Panc1 (cell line): ENCODE results near the gene MSI2. TPM values are rescaled to one million over a fixed set of nuclear protein-coding genes. Genes with fewer than 3 reads are reported as not detected.

Experiments
- ATAC-seq: fragments of 200-7000 bp; cut with Tn5 transposase; 2 replicates; pipeline ENCODE4 v1.9.1; 2020; ENCODE audit warnings: mild to moderate bottlenecking, moderate library complexity
- BruUV-seq: library from RNA; stranded (reverse); fragments of 400-500 nt; replicated peaks from 2 replicates; lab custom pipeline; 2021; lab: Mats Ljungman, UMichigan
- CTCF ChIA-PET: fragments of 300-600 bp; sonication (Branson Sonifier 250); formaldehyde crosslinking; loops from one replicate; lab custom pipeline; 2022; ENCODE audit warnings: antibody characterized with exemption; lab: Charles Lee
- POLR2A ChIA-PET: fragments of 300-600 bp; sonication (Branson Sonifier 250); formaldehyde crosslinking; loops from one replicate; lab custom pipeline; 2022; ENCODE audit warnings: antibody characterized with exemption; lab: Charles Lee
- DNase-seq: peaks from one replicate; pipeline ENCODE4 v3.0.0-alpha.2; 2010; ENCODE audit warnings: low read depth, low spot score
- H3K27ac ChIP-seq: 2 replicates; pipeline ENCODE4 v1.5.1; 2011; ENCODE audit warnings: mild to moderate bottlenecking, low read length, inconsistent platforms
- H3K27me3 ChIP-seq: fragments of 200-500 bp; sonication (Bioruptor generic); 2 replicates; pipeline ENCODE4 v1.6.0; 2014; ENCODE audit warnings: low read length, inconsistent platforms; ENCODE audit not compliant: control insufficient read depth, insufficient read depth
- H3K36me3 ChIP-seq: fragments of 200-500 bp; sonication (Bioruptor generic); 2 replicates; pipeline ENCODE4 v1.5.1; 2014; ENCODE audit warnings: inconsistent platforms, mild to moderate bottlenecking, low read length, moderate library complexity; ENCODE audit not compliant: control insufficient read depth, insufficient read depth
- H3K4me1 ChIP-seq: 2 replicates; pipeline ENCODE4 v1.5.1; 2011; ENCODE audit warnings: inconsistent platforms, mild to moderate bottlenecking, low read length, moderate library complexity; ENCODE audit not compliant: control insufficient read depth, insufficient read depth
- H3K4me3 ChIP-seq, 2 experiments: 2 replicates each; pipeline ENCODE4 v1.5.1; 2011 to 2012; ENCODE audit warnings: low read depth in 2 of 2, low read length in 2 of 2, mild to moderate bottlenecking in 2 of 2, inconsistent platforms in 1 of 2, moderate library complexity in 1 of 2
- H3K9me3 ChIP-seq: fragments of 200-500 bp; sonication (Bioruptor generic); 2 replicates; pipeline ENCODE4 v1.5.1; 2014; ENCODE audit warnings: low read depth, mild to moderate bottlenecking, inconsistent platforms, low read length, moderate library complexity; ENCODE audit not compliant: control insufficient read depth, insufficient read depth
- POLR2AphosphoS5 ChIP-seq: IDR thresholded peaks from 2 replicates; pipeline ENCODE4 v1.6.1; 2012; ENCODE audit warnings: mild to moderate bottlenecking, low read depth, low read length, moderate library complexity
- SIN3A ChIP-seq: IDR thresholded peaks from 2 replicates; pipeline ENCODE4 v1.6.1; 2012; ENCODE audit warnings: low read depth, mild to moderate bottlenecking, low read length, moderate library complexity, borderline replicate concordance; ENCODE audit not compliant: insufficient read depth
- TCF7L2 ChIP-seq: IDR thresholded peaks from 2 replicates; pipeline ENCODE4 v1.6.1; 2011; ENCODE audit warnings: mild to moderate bottlenecking, low read depth, low read length, inconsistent platforms
- in situ Hi-C: cut with HindIII; loops from 2 replicates; pipeline ENCODE4 v1.10.0; 2016; ENCODE audit warnings: low sequenced_read_pairs, low pct_unique_long_range_greater_than_20kb
- intact Hi-C: fragments of 100-400 bp; cut with micrococcal nuclease; formaldehyde crosslinking; loops from one replicate; pipeline ENCODE4 v1.10.0; 2022; ENCODE audit not compliant: unreplicated experiment
- total RNA-seq: library from RNA; stranded (reverse); gene quantifications from one replicate; pipeline ENCODE4 v1.2.1, GENCODE V29; 2021; ENCODE audit not compliant: unreplicated experiment
- TF ChIP-seq, protein P1 (sequence below): fragments of 450-650 bp; IDR thresholded peaks from 2 replicates; pipeline ENCODE4 v1.5.1; 2017; ENCODE audit warnings: mild to moderate bottlenecking
- TF ChIP-seq, protein P2 (sequence below), 2 experiments: IDR thresholded peaks; 2 replicates each; pipeline ENCODE4 v1.6.1; 2011 to 2012; ENCODE audit warnings: low read depth in 2 of 2, control low read depth in 1 of 2, low read length in 1 of 2, mild to moderate bottlenecking in 1 of 2, moderate library complexity in 1 of 2; ENCODE audit not compliant: insufficient read depth in 1 of 2

The MSI2 gene
- total RNA-seq, 1 experiment from 2014 or later = 38.5 TPM

DNA sequence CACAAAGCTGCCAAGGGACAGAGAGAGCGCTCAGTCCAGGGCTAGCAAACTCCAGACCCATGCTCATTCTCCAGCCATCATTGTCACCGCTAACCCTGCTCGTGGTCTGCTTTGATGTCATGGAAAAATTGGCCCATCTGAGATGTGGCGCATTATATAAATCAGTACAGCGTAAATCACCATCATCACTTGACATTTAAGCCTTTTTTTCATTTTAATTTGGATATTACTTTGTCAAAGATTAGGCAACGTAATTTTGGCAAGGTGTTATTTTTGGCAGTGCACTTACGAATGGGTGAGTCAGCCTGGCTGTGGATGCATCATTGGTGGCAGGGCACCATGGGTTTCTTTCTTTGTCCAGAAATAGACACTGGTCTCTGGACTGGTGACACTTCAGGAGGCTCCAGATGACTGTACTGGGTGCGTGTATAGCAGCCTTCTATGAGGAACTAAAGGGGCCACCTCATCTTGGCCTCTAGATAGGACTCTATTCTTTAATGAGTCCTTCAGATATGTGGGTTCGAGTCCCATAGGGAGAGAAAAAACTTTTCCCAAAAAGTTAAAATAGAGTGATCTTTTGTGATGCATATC is 166.3 kb downstream of the MSI2 start:
- no peaks in the 10 kb centered on the region for H3K27me3 ChIP-seq
- no peaks in the 10 kb centered on the region for H3K9me3 ChIP-seq
- H3K4me1 ChIP-seq = no peaks in the 10 kb centered on the region
- no peak overlapping the region for H3K27ac ChIP-seq
- H3K4me3 ChIP-seq = no peak overlapping the region
- no peak for ATAC-seq
- in situ Hi-C loops = no loop called here
- POLR2A ChIA-PET = no interaction called here
- CTCF ChIA-PET = no interaction called here
- DNase-seq = peak; percentile 45
- BruUV-seq = no TSS peak
- no peaks in the 10 kb centered on the region for H3K36me3 ChIP-seq
- intact Hi-C loops = no loop called here
- TF ChIP-seq TCF7L2 (no peak), SIN3A (no peak), POLR2AphosphoS5 (no peak)
- TF ChIP-seq, protein P1, sequence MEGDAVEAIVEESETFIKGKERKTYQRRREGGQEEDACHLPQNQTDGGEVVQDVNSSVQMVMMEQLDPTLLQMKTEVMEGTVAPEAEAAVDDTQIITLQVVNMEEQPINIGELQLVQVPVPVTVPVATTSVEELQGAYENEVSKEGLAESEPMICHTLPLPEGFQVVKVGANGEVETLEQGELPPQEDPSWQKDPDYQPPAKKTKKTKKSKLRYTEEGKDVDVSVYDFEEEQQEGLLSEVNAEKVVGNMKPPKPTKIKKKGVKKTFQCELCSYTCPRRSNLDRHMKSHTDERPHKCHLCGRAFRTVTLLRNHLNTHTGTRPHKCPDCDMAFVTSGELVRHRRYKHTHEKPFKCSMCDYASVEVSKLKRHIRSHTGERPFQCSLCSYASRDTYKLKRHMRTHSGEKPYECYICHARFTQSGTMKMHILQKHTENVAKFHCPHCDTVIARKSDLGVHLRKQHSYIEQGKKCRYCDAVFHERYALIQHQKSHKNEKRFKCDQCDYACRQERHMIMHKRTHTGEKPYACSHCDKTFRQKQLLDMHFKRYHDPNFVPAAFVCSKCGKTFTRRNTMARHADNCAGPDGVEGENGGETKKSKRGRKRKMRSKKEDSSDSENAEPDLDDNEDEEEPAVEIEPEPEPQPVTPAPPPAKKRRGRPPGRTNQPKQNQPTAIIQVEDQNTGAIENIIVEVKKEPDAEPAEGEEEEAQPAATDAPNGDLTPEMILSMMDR = no peak
- TF ChIP-seq, protein P2, sequence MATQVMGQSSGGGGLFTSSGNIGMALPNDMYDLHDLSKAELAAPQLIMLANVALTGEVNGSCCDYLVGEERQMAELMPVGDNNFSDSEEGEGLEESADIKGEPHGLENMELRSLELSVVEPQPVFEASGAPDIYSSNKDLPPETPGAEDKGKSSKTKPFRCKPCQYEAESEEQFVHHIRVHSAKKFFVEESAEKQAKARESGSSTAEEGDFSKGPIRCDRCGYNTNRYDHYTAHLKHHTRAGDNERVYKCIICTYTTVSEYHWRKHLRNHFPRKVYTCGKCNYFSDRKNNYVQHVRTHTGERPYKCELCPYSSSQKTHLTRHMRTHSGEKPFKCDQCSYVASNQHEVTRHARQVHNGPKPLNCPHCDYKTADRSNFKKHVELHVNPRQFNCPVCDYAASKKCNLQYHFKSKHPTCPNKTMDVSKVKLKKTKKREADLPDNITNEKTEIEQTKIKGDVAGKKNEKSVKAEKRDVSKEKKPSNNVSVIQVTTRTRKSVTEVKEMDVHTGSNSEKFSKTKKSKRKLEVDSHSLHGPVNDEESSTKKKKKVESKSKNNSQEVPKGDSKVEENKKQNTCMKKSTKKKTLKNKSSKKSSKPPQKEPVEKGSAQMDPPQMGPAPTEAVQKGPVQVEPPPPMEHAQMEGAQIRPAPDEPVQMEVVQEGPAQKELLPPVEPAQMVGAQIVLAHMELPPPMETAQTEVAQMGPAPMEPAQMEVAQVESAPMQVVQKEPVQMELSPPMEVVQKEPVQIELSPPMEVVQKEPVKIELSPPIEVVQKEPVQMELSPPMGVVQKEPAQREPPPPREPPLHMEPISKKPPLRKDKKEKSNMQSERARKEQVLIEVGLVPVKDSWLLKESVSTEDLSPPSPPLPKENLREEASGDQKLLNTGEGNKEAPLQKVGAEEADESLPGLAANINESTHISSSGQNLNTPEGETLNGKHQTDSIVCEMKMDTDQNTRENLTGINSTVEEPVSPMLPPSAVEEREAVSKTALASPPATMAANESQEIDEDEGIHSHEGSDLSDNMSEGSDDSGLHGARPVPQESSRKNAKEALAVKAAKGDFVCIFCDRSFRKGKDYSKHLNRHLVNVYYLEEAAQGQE (IDR thresholded peaks at IDR 0.05; ENCODE audit: insufficient read depth in 1 of 2, low read depth in 2 of 2, low read length in 1 of 2) = no peak

DNA sequence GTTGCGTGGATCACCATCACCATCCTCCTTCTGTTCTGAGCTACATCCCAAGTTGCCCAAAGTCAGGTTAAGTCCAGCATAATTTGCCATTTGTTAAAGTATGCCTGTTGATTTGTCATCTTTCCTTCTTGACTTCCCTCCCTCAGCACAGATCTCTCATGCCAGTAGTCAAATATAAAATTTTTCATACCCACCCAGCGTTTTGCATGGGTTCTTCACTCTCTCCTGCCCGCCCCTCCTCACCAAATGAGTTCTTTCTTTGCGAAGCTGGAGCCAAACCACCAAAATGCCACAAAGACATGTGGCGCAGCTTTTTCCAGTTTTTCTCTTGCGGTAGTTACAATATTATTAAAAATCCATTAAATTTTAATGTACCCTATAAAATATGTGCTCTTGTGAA is 167.2 kb downstream of the MSI2 start:
- Histone ChIP-seq H3K27ac (no peak overlapping the region), H3K36me3 (no peaks in the 10 kb centered on the region), H3K9me3 (no peaks in the 10 kb centered on the region), H3K27me3 (no peaks in the 10 kb centered on the region), H3K4me3 (no peak overlapping the region), H3K4me1 (no peaks in the 10 kb centered on the region)
- in situ Hi-C loops (no loop called here), intact Hi-C loops (no loop called here)
- CTCF ChIA-PET = no interaction called here
- DNase-seq = no peak
- no TSS peak for BruUV-seq
- POLR2A ChIA-PET = no interaction called here
- TF ChIP-seq POLR2AphosphoS5 = no peak
- TF ChIP-seq SIN3A = no peak
- TF ChIP-seq TCF7L2 = no peak
- TF ChIP-seq, protein P1 = no peak
- TF ChIP-seq, protein P2 (IDR thresholded peaks at IDR 0.05; ENCODE audit: insufficient read depth in 1 of 2, low read depth in 2 of 2, low read length in 1 of 2) = no peak
- ATAC-seq = no peak
